Measurements from ENCODE around the gene FAM186B. TPM values are rescaled to one million over a fixed set of nuclear protein-coding genes. Genes with fewer than 3 reads are reported as not detected.

Gene FAM186B
- total RNA-seq, 1 donor from 2014 or later: 0.65 TPM

DNA sequence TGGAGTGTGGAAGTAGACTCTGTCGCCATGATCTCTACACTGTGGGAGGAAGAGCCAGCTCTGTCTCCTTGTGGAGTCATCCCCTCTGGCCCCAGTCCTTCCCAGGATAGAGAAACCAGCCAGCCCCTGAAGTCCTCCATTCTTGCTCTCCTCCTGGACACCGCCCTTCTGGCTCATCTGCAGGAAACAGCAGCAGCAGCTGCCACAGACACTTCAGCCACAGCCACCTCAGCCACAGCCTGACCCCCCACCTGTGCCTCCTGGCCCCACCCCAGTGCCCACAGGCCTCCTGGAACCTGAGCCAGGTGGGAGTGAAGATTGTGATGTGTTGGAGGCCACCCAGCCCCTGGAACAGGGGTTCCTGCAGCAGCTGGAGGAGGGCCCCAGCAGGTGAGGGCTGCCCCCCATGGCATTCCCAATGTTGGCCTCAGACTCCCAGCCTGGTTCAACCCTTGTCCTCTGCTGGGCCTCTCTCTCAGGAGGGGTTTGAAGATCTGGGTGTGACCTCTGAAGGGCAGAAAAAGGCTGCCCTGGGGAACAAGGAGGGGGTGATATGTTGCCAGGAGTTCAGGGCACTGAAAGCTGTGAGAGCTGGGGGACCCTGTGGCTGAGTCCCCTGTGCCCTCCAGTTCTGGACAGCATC lies 28.4 kb upstream of the FAM186B start:
- intact Hi-C loops (cut with DNase I): no loop called here
- peaks cover 29% of the 10 kb centered on the region for H3K36me3 ChIP-seq
- no peak overlapping the region for H3K4me3 ChIP-seq
- H3K9me3 ChIP-seq: no peaks in the 10 kb centered on the region
- H3K27me3 ChIP-seq (ENCODE audit: low read depth): no peaks in the 10 kb centered on the region
- DNase-seq: no peak
- H3K4me1 ChIP-seq: peaks cover 18% of the 10 kb centered on the region
- TF ChIP-seq, protein P1, sequence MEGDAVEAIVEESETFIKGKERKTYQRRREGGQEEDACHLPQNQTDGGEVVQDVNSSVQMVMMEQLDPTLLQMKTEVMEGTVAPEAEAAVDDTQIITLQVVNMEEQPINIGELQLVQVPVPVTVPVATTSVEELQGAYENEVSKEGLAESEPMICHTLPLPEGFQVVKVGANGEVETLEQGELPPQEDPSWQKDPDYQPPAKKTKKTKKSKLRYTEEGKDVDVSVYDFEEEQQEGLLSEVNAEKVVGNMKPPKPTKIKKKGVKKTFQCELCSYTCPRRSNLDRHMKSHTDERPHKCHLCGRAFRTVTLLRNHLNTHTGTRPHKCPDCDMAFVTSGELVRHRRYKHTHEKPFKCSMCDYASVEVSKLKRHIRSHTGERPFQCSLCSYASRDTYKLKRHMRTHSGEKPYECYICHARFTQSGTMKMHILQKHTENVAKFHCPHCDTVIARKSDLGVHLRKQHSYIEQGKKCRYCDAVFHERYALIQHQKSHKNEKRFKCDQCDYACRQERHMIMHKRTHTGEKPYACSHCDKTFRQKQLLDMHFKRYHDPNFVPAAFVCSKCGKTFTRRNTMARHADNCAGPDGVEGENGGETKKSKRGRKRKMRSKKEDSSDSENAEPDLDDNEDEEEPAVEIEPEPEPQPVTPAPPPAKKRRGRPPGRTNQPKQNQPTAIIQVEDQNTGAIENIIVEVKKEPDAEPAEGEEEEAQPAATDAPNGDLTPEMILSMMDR (IDR thresholded peaks at IDR 0.05): no peak
- no peak for ATAC-seq
- H3K27ac ChIP-seq: no peak overlapping the region

DNA sequence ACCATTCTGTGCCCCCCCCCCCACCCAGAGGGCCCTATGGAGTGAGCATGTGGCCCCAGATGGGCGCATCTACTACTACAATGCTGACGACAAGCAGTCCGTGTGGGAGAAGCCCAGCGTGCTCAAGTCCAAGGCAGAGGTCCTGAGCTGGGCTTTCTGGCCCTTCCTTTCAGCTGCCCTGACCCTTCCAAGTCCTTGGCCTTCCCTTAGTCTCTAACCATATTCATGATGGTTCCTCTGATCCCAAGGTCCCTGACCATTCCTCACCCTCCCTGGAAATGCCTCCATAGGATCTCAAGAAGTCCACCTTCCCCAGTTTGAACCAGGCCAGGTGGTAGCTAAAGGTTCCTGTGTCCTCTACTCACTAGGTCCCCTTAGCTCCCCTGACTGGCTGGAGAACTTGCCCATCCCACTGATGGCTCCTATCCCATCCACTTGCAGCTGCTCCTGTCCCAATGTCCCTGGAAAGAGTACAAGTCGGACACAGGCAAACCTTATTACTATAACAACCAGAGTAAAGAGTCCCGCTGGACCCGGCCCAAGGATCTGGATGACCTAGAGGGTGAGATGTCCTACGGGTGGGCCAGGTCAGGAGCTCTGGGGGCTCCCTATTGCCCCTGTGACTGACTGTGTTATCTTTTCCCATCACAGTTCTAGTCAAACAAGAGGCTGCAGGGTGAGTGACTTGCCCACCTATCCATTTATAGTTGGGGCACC lies 27.7 kb upstream of the FAM186B start:
- Histone ChIP-seq H3K36me3 (peaks cover 23% of the 10 kb centered on the region), H3K4me3 (no peak overlapping the region), H3K9me3 (no peaks in the 10 kb centered on the region), H3K4me1 (peaks cover 18% of the 10 kb centered on the region), H3K27me3 (ENCODE audit: low read depth) (no peaks in the 10 kb centered on the region), H3K27ac (no peak overlapping the region)
- TF ChIP-seq, protein P1 (IDR thresholded peaks at IDR 0.05): no peak
- ATAC-seq: no peak
- DNase-seq: no peak
- intact Hi-C loops (cut with DNase I): no loop called here

DNA sequence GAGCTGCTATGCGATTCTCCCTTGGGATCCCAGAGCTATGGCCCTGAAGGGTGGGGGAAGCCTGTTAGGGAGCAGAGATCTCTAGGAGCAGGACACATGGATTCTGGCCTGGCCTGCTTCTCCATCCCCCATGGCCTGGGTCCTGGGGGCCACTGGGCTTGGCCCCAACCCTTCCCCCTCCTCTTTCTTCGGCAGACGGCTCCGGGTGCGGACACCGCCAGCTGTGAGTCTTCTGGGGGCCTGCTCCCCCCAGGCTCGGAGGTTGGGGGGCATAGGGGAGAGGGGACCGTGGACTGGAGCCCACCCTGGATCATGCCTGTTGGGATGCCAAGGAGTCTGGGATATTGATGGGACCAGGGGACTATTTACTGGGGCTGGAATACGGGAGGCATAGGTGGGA lies 27.0 kb upstream of the FAM186B start:
- H3K27me3 ChIP-seq (ENCODE audit: low read depth): no peaks in the 10 kb centered on the region
- no peaks in the 10 kb centered on the region for H3K9me3 ChIP-seq
- no peak overlapping the region for H3K4me3 ChIP-seq
- H3K36me3 ChIP-seq: peaks cover 18% of the 10 kb centered on the region
- ATAC-seq (no peak), DNase-seq (no peak)
- peaks cover 11% of the 10 kb centered on the region for H3K4me1 ChIP-seq
- H3K27ac ChIP-seq: no peak overlapping the region
- intact Hi-C loops (cut with DNase I): no loop called here
- TF ChIP-seq, protein P1 (IDR thresholded peaks at IDR 0.05): no peak

DNA sequence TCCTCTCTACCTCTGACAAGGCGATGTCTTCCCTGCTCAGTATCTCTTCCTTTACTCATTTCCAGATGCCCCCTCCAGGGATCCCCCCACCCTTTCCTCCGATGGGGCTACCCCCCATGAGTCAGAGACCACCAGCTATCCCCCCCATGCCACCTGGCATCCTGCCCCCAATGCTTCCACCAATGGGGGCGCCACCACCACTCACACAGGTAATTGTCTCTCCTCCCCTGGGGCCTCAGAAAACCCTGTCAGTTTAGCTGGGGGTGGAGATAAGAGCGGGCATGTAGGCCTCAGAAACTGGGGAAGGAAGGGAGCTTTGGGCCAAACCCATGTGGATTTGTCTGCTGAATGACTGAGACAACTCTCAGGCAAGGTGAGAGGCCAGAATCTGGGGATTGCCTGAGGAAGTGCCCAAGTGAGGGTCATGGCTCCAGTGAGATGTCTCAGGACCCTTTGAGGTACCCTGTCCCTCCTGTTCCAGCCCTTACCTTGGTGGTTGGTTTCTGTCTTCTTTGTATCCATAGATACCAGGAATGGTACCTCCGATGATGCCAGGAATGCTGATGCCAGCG lies 26.0 kb upstream of the FAM186B start:
- Histone ChIP-seq H3K4me1 (peaks cover 2% of the 10 kb centered on the region), H3K4me3 (no peak overlapping the region), H3K36me3 (peaks cover 18% of the 10 kb centered on the region), H3K27ac (no peak overlapping the region), H3K27me3 (ENCODE audit: low read depth) (no peaks in the 10 kb centered on the region), H3K9me3 (no peaks in the 10 kb centered on the region)
- TF ChIP-seq, protein P1 (IDR thresholded peaks at IDR 0.05): no peak
- ATAC-seq (no peak), DNase-seq (no peak)
- intact Hi-C loops (cut with DNase I): no loop called here

DNA sequence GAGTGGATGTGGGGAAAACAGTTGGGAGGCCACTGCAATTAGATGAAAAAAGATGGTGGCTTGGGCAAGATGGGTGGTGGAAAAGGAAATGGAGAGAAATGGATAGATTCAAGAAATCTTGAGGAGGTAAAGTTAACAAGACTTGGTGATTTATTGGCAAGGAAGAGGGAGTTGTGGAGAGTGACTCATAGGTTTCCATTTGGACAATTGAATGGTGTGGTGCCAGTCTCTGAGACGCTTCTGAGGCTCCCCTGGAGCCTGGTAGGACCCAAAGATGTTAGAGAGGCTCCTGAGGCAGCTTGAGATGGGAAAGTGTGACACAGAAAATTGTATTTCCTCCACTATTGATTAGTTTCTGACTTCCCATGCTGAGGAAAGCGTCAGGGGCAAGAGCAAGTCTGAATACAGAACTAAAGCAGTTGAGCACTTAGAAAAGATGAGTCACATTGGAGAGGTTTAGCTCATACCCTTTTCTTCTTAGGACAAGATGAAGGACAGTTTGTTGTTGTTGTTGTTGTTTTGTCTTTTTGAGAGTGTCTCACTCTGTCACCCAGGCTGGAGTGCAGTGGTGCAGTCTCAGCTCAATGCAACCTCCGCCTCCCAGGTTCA lies 22.4 kb upstream of the FAM186B start:
- no peak for DNase-seq

More for the DNA sequence above, 22.4 kb upstream of the FAM186B start:
- H3K27ac ChIP-seq: no peak overlapping the region
- TF ChIP-seq, protein P1 (IDR thresholded peaks at IDR 0.05): no peak
- ATAC-seq: no peak
- no peaks in the 10 kb centered on the region for H3K27me3 ChIP-seq (ENCODE audit: low read depth)
- no peaks in the 10 kb centered on the region for H3K9me3 ChIP-seq
- peaks cover under 1% of the 10 kb centered on the region for H3K4me1 ChIP-seq
- H3K36me3 ChIP-seq: no peaks in the 10 kb centered on the region
- intact Hi-C loops (cut with DNase I): no loop called here
- no peak overlapping the region for H3K4me3 ChIP-seq

All from lower lobe of right lung (tissue), 2 donors.